ENCODE measurements around the gene ADGRD2. TPM values are rescaled to one million over a fixed set of nuclear protein-coding genes. Genes with fewer than 3 reads are reported as not detected.

The ADGRD2 gene
- total and polyA plus RNA-seq, 2 of the 13 experiments (the other 11 are each of a cell fraction or from before 2014, with no cell fraction given): not detected

DNA sequence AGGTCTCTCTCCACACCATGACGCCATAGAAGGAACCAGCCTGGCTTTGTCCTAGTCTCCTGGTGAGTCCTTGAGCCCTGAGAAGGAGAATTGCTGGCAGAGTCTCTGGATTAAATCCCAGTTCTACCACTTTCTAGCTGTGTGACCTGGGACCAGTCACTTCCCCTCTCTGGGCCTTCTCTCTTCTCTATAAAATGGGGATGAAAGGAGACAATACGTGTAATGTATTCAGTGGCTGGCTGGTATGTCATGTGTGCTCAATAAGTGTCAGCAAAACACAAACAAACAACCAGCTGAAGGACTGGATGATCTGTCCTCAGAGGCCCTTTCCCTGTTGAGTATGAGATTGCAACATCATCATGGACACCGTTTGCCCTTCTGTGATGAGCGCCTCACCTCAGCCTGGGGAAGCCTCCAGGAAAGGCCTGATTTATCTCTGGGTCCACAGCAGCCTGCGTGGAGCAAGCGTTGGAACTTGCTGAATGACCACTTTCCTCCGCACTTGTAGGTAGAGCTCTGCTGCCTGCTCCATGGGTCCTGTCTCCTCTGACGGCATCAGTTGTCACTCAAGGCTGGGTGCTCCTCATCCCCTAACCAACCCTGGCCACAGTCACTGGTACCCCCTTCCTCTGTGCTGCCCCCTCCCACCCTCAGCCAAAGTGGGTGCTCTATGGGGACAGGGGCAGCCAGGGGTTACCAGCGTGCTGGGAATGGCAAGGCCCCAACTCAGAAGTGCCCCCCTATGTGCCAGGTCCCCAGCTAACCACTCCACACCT is 60.6 kb downstream of the ADGRD2 start (continued):
- TF ChIP-seq FOSL1 (CRISPR knock-in tag; IDR thresholded peaks at IDR 0.05; ENCODE audit: borderline replicate concordance) (no peak), ZNF646 (CRISPR knock-in tag; IDR thresholded peaks at IDR 0.05) (no peak), ZNF552 (CRISPR knock-in tag; IDR thresholded peaks at IDR 0.05; ENCODE audit: borderline replicate concordance) (no peak), ZFP82 (CRISPR knock-in tag; IDR thresholded peaks at IDR 0.05; ENCODE audit: borderline replicate concordance) (no peak), MAFK (conservative IDR thresholded peaks at IDR 0.05 in 1 of 2, IDR thresholded peaks at IDR 0.05 in 1 of 2; ENCODE audit: low read length in 2 of 2) (peak; percentile 32 to 61; a peak in 2 of 4 replicates), ZBTB21 (CRISPR knock-in tag; IDR thresholded peaks at IDR 0.05) (no peak; the same call in 1 of the 2 replicates), GATAD1 (CRISPR knock-in tag; IDR thresholded peaks at IDR 0.05) (peak; percentile 45; the same call in 1 of the 2 replicates), NR2C2 (CRISPR knock-in tag; IDR thresholded peaks at IDR 0.05; ENCODE audit: borderline replicate concordance) (peak; percentile 61; the same call in 1 of the 2 replicates), GTF2F1 (IDR thresholded peaks at IDR 0.05; ENCODE audit: low read length) (no peak), HDAC2 (CRISPR knock-in tag; IDR thresholded peaks at IDR 0.05) (peak; percentile 66; the same call in 1 of the 2 replicates), JUN (CRISPR knock-in tag; IDR thresholded peaks at IDR 0.05) (no peak), ZNF3 (CRISPR knock-in tag; IDR thresholded peaks at IDR 0.05) (no peak), ZNF879 (CRISPR knock-in tag; IDR thresholded peaks at IDR 0.05) (no peak), SP2 (CRISPR knock-in tag; IDR thresholded peaks at IDR 0.05) (no peak), KLF6 (CRISPR knock-in tag; IDR thresholded peaks at IDR 0.05) (no peak), HNRNPUL1 (IDR thresholded peaks at IDR 0.05; ENCODE audit: low read depth, low read length) (no peak), ZNF850 (CRISPR knock-in tag; conservative IDR thresholded peaks at IDR 0.05) (no peak)
- TF ChIP-seq, protein P1, sequence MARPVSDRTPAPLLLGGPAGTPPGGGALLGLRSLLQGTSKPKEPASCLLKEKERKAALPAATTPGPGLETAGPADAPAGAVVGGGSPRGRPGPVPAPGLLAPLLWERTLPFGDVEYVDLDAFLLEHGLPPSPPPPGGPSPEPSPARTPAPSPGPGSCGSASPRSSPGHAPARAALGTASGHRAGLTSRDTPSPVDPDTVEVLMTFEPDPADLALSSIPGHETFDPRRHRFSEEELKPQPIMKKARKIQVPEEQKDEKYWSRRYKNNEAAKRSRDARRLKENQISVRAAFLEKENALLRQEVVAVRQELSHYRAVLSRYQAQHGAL (CRISPR knock-in tag; IDR thresholded peaks at IDR 0.05; ENCODE audit: not compliant biosample characterization): no peak
- TF ChIP-seq, protein P2, sequence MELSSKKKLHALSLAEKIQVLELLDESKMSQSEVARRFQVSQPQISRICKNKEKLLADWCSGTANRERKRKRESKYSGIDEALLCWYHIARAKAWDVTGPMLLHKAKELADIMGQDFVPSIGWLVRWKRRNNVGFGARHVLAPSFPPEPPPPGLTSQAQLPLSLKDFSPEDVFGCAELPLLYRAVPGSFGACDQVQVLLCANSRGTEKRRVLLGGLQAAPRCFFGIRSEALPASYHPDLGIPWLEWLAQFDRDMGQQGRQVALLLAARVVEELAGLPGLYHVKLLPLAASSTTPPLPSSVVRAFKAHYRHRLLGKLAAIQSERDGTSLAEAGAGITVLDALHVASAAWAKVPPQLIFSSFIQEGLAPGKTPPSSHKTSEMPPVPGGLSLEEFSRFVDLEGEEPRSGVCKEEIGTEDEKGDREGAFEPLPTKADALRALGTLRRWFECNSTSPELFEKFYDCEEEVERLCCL (CRISPR knock-in tag; IDR thresholded peaks at IDR 0.05; ENCODE audit: borderline replicate concordance): no peak
- TF ChIP-seq, protein P3, sequence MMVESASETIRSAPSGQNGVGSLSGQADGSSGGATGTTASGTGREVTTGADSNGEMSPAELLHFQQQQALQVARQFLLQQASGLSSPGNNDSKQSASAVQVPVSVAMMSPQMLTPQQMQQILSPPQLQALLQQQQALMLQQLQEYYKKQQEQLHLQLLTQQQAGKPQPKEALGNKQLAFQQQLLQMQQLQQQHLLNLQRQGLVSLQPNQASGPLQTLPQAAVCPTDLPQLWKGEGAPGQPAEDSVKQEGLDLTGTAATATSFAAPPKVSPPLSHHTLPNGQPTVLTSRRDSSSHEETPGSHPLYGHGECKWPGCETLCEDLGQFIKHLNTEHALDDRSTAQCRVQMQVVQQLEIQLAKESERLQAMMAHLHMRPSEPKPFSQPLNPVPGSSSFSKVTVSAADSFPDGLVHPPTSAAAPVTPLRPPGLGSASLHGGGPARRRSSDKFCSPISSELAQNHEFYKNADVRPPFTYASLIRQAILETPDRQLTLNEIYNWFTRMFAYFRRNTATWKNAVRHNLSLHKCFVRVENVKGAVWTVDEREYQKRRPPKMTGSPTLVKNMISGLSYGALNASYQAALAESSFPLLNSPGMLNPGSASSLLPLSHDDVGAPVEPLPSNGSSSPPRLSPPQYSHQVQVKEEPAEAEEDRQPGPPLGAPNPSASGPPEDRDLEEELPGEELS (CRISPR knock-in tag; IDR thresholded peaks at IDR 0.05): peak; percentile 94

Measured in HepG2 (cell line).